MCF 10A (cell line): ENCODE data around the gene ADAM15. TPM values are rescaled to one million over a fixed set of nuclear protein-coding genes. Genes with fewer than 3 reads are reported as not detected.
A peak's percentile ranks its signal among the peaks of the same experiment; 100 is the strongest.

Experiments
- Bru-seq: library from RNA; stranded (reverse); fragments of 400-500 nt; gene quantifications from one replicate; lab custom pipeline; 2021; lab: Mats Ljungman, UMichigan
- BruChase-seq, 2 experiments: library from RNA; stranded (reverse); fragments of 400-500 nt; gene quantifications; one replicate each; lab custom pipeline; 2021; lab: Mats Ljungman, UMichigan
- BruUV-seq: library from RNA; stranded (reverse); fragments of 400-500 nt; replicated peaks from 2 replicates; lab custom pipeline; 2021; lab: Mats Ljungman, UMichigan
- CTCF ChIA-PET: fragments of 300-600 bp; sonication (Branson Sonifier 250); formaldehyde crosslinking; extraction: SDS; loops from one replicate; lab custom pipeline; 2021; ENCODE audit warnings: antibody characterized with exemption, inconsistent platforms; lab: Yijun Ruan, JAX
- POLR2A ChIA-PET: fragments of 300-600, 350-650 bp; sonication (Branson Sonifier 250); formaldehyde crosslinking; extraction: SDS; loops from one replicate; lab custom pipeline; 2020; ENCODE audit warnings: antibody characterized with exemption, inconsistent platforms; lab: Yijun Ruan, JAX
- DNase-seq: peaks from one replicate; pipeline ENCODE4 v3.0.0-alpha.2; 2018; ENCODE audit not compliant: unreplicated experiment
- H3K27ac Mint-ChIP-seq: one replicate; pipeline ENCODE4 v1.8.0; 2022; ENCODE audit warnings: mild to moderate bottlenecking, low read depth, mixed read lengths; ENCODE audit not compliant: unreplicated experiment
- H3K27me3 Mint-ChIP-seq: one replicate; pipeline ENCODE4 v1.8.0; 2022; ENCODE audit warnings: mixed read lengths; ENCODE audit not compliant: insufficient read depth, unreplicated experiment
- H3K36me3 Mint-ChIP-seq: one replicate; pipeline ENCODE4 v1.8.0; 2022; ENCODE audit warnings: mild to moderate bottlenecking, moderate library complexity, mixed read lengths; ENCODE audit not compliant: insufficient read depth, unreplicated experiment
- H3K4me1 Mint-ChIP-seq: one replicate; pipeline ENCODE4 v1.8.0; 2022; ENCODE audit warnings: mixed read lengths; ENCODE audit not compliant: insufficient read depth, unreplicated experiment
- H3K4me3 Mint-ChIP-seq: one replicate; pipeline ENCODE4 v1.8.0; 2022; ENCODE audit warnings: mild to moderate bottlenecking, moderate library complexity, mixed read lengths; ENCODE audit not compliant: unreplicated experiment
- H3K9me3 Mint-ChIP-seq: one replicate; pipeline ENCODE4 v1.8.0; 2022; ENCODE audit warnings: mixed read lengths; ENCODE audit not compliant: unreplicated experiment
- CTCF ChIP-seq: fragments of 200-600 bp; IDR thresholded peaks from one replicate; pipeline ENCODE4 v1.8.0; 2022; ENCODE audit warnings: antibody characterized with exemption, mild to moderate bottlenecking; ENCODE audit not compliant: unreplicated experiment
- intact Hi-C: fragments of 100-400 bp; cut with micrococcal nuclease; formaldehyde crosslinking; loops from 2 replicates; pipeline ENCODE4 v1.14.1; 2022
- long read RNA-seq: library from polyadenylated mRNA; stranded (forward); transcript quantifications from one replicate; pipeline ENCODE4 v2.0.0, GENCODE V29; 2022
- total RNA-seq: library from RNA; stranded (reverse); gene quantifications from 2 replicates; pipeline ENCODE4 v1.2.3, GENCODE V29; 2022

Gene ADAM15, protein sequence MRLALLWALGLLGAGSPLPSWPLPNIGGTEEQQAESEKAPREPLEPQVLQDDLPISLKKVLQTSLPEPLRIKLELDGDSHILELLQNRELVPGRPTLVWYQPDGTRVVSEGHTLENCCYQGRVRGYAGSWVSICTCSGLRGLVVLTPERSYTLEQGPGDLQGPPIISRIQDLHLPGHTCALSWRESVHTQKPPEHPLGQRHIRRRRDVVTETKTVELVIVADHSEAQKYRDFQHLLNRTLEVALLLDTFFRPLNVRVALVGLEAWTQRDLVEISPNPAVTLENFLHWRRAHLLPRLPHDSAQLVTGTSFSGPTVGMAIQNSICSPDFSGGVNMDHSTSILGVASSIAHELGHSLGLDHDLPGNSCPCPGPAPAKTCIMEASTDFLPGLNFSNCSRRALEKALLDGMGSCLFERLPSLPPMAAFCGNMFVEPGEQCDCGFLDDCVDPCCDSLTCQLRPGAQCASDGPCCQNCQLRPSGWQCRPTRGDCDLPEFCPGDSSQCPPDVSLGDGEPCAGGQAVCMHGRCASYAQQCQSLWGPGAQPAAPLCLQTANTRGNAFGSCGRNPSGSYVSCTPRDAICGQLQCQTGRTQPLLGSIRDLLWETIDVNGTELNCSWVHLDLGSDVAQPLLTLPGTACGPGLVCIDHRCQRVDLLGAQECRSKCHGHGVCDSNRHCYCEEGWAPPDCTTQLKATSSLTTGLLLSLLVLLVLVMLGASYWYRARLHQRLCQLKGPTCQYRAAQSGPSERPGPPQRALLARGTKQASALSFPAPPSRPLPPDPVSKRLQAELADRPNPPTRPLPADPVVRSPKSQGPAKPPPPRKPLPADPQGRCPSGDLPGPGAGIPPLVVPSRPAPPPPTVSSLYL
- total RNA-seq (385 and 456 TPM in 2 replicates), Bru-seq, nascent RNA (percentile 71 among the genes with signal in this experiment), BruChase-seq, experiment 1, labeled RNA remaining after a 6-hour chase (percentile 88 among the genes with signal in this experiment), BruChase-seq, experiment 2, labeled RNA remaining after a 2-hour chase (percentile 88 among the genes with signal in this experiment)
- long read RNA-seq, transcript ADAM15-201 (21 exons, 2,799 nt) = minor isoform, 10 of 84 reads
- long read RNA-seq, transcript ADAM15-205 (20 exons, 2,732 nt) = major isoform, 26 of 84 reads
- long read RNA-seq, partial matches to known transcripts = 18 of 84 reads
- long read RNA-seq, other reads (novel, unspliced or antisense) = 20 of 84 reads

DNA sequence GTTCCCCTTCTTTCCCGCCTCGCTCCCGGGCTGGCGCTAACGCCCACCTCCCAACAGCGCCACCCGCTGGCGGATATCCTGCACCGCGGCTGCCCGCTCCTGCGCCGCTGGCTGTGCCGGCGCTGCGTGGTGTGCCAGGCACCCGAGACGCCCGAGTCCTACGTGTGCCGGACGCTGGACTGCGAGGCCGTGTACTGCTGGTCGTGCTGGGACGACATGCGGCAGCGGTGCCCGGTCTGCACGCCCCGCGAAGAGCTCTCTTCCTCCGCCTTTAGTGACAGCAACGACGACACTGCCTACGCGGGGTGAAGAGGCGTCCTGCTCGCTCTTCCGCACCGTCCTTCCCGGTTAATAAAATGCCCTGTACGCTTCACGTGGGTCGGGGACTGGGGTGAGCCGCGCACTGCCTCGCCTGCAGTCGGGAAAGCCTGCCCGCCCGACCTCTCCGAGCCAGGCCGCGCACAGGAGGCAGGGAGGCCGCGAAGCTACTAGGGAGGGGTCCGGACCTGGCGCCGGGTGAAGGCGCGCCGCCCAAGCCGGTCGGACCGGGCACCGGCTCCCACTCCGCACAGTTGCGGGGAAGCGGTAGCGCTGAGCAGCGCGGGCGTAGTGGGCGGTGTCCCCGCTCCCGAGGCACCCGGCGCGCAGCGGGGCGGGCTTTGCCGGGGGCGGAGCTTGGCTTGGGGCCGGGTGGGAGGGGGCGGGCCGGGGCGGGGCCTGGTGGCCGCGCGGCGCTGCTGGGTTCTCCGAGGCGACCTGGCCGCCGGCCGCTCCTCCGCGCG lies at the start of gene ADAM15:
TSS of gene ADAM15 (plus strand) at position 757 of the 782 bp plus-strand sequence. CDS start 71 bp downstream, outside the sequence.
- Mint-ChIP-seq H3K4me3 (peak within 1 kb of the TSS; percentile 90), H3K9me3 (no peaks in the 10 kb centered on the region), H3K4me1 (peaks cover 33% of the 10 kb centered on the region), H3K27me3 (no peaks in the 10 kb centered on the region), H3K27ac (peak within 1 kb of the TSS; percentile 80), H3K36me3 (peaks cover 25% of the 10 kb centered on the region)
- TF ChIP-seq CTCF = peak; percentile 99
- DNase-seq = peak; percentile 84
- intact Hi-C loops = loop anchor here (2.0 to 5.0 kb wide), 3 partner anchors 78 to 493 kb away; partner anchors contain the start of gene UBE2Q1
- ChIA-PET POLR2A (interaction anchor here (0.6 to 8.7 kb wide), 39 partner anchors 9 to 653 kb away, joined by 3 to 156 read pairs (median 6); partner anchors contain the start of genes CKS1B, EFNA3, EFNA4 and LENEP), CTCF (interaction anchor here (0.6 to 23.3 kb wide), 31 partner anchors 10 to 1464 kb away, joined by 3 to 390 read pairs (median 4); partner anchors contain the start of genes CREB3L4, EFNA4, KRTCAP2 and LENEP)
- BruUV-seq = no TSS peak

- H3K27ac Mint-ChIP-seq = peak overlapping the region; percentile 97
- no peaks in the 10 kb centered on the region for H3K27me3 Mint-ChIP-seq
- DNase-seq = no peak
- no peak for TF ChIP-seq CTCF
- H3K9me3 Mint-ChIP-seq = no peaks in the 10 kb centered on the region
- H3K36me3 Mint-ChIP-seq = peaks cover 17% of the 10 kb centered on the region
- peaks cover 47% of the 10 kb centered on the region for H3K4me1 Mint-ChIP-seq
- no TSS peak for BruUV-seq
- intact Hi-C loops = loop anchor here (1.0 to 5.0 kb wide), 2 partner anchors 39 to 444 kb away; partner anchors contain the start of gene UBE2Q1
- ChIA-PET POLR2A (interaction anchor here (0.7 to 41.1 kb wide), 19 partner anchors 9 to 587 kb away, joined by 3 to 1917 read pairs (median 5); partner anchors contain the start of genes ADAM15, ASH1L, CKS1B and EFNA3), CTCF (interaction anchor here (0.6 to 9.4 kb wide), 11 partner anchors 12 to 1043 kb away, joined by 3 to 118 read pairs (median 3); partner anchors contain the start of genes CKS1B, CRTC2, FLAD1 and SHC1)
- H3K4me3 Mint-ChIP-seq = peak overlapping the region; percentile 90
These were observed 49.8 kb upstream of the ADAM15 start for GRCh38 chr1:155001425-155001674.

- peaks cover 52% of the 10 kb centered on the region for H3K4me1 Mint-ChIP-seq
- ChIA-PET POLR2A (interaction anchor here (0.6 to 41.1 kb wide), 20 partner anchors 9 to 1477 kb away, joined by 3 to 1917 read pairs (median 4); partner anchors contain the start of genes ADAM15, CKS1B, EFNA3 and FLAD1), CTCF (interaction anchor here (0.6 to 9.4 kb wide), 17 partner anchors 12 to 1043 kb away, joined by 3 to 118 read pairs (median 3); partner anchors contain the start of genes CKS1B, CRTC2, FLAD1 and PYGO2)
- BruUV-seq = no TSS peak
- no peaks in the 10 kb centered on the region for H3K9me3 Mint-ChIP-seq
- H3K36me3 Mint-ChIP-seq = peaks cover 17% of the 10 kb centered on the region
- peak; percentile 100 for DNase-seq
- H3K27ac Mint-ChIP-seq = peak overlapping the region; percentile 97
- intact Hi-C loops = loop anchor here (1.0 to 5.0 kb wide), 6 partner anchors 28 to 445 kb away; partner anchors contain the start of genes CKS1B and UBE2Q1
- peak; percentile 34 for TF ChIP-seq CTCF
- H3K27me3 Mint-ChIP-seq = no peaks in the 10 kb centered on the region
- H3K4me3 Mint-ChIP-seq = peak overlapping the region; percentile 90
These were observed 49.2 kb upstream of the ADAM15 start for GRCh38 chr1:155001675-155002463.
